SK-N-SH (cell line): Measurements from ENCODE around the gene RAB19. TPM values are rescaled to one million over a fixed set of nuclear protein-coding genes. Genes with fewer than 3 reads are reported as not detected.

Experiments used
- CTCF ChIA-PET: fragments of 300-600, 350-600 bp; formaldehyde crosslinking; extraction: SDS; loops from one replicate; lab custom pipeline; 2021; lab: Yijun Ruan, JAX
- POLR2A ChIA-PET: fragments of 350-600 bp; sonication (Branson Sonifier 250); formaldehyde crosslinking; extraction: SDS; loops from one replicate; lab custom pipeline; 2020; ENCODE audit warnings: antibody characterized with exemption, inconsistent platforms; lab: Yijun Ruan, JAX
- DNase-seq: peaks from one replicate; pipeline ENCODE4 v3.0.0; 2012
- H2AFZ ChIP-seq: fragments of 200-600 bp; sonication (generic); 2 replicates; pipeline ENCODE4 v1.8.1; 2016; ENCODE audit warnings: antibody characterized with exemption, mild to moderate bottlenecking, low read depth
- H3F3A ChIP-seq: fragments of 200-600 bp; sonication (generic); replicated peaks from 2 replicates; pipeline ENCODE3; 2016; ENCODE audit warnings: antibody characterized with exemption, mild to moderate bottlenecking; ENCODE audit not compliant: insufficient read depth
- H3K27ac ChIP-seq, 2 experiments: fragments of 200-500 bp in 1 of 2; fragments of 200-600 bp in 1 of 2; sonication (Bioruptor generic) in 1 of 2; sonication (generic), shearing (Covaris generic) in 1 of 2; 2 replicates each; pipeline versions ENCODE4 v1.5.1 to v1.6.1; 2014 to 2016; ENCODE audit warnings: low read depth in 2 of 2, inconsistent platforms in 1 of 2, low read length in 1 of 2, mild to moderate bottlenecking in 1 of 2, mixed read lengths in 1 of 2
- H3K27me3 ChIP-seq: fragments of 200-600 bp; sonication (generic), shearing (Covaris generic); 2 replicates; pipeline ENCODE4 v1.6.1; 2016; ENCODE audit warnings: mixed run types; ENCODE audit not compliant: insufficient read depth
- H3K36me3 ChIP-seq, 2 experiments: fragments of 200-500 bp in 1 of 2; fragments of 200-600 bp in 1 of 2; sonication (Bioruptor generic) in 1 of 2; sonication (generic) in 1 of 2; replicated peaks in 1 of 2; 2 replicates each; pipeline versions ENCODE3 to v1.5.1; 2014 to 2016; ENCODE audit warnings: low read length in 1 of 2, mild to moderate bottlenecking in 1 of 2; ENCODE audit not compliant: insufficient read depth in 2 of 2, control insufficient read depth in 1 of 2
- H3K4me1 ChIP-seq, 2 experiments: fragments of 200-500 bp in 1 of 2; fragments of 200-600 bp in 1 of 2; sonication (Bioruptor generic) in 1 of 2; sonication (generic), shearing (Covaris generic) in 1 of 2; 2 replicates each; pipeline versions ENCODE4 v1.5.1 to v1.6.1; 2014 to 2016; ENCODE audit warnings: low read depth in 1 of 2, low read length in 1 of 2, mixed run types in 1 of 2; ENCODE audit not compliant: insufficient read depth in 2 of 2, control insufficient read depth in 1 of 2
- H3K4me2 ChIP-seq: fragments of 200-600 bp; sonication (generic), shearing (Covaris generic); 2 replicates; pipeline ENCODE4 v1.6.1; 2017; ENCODE audit warnings: mixed run types
- H3K4me3 ChIP-seq, 2 experiments: fragments of 200-500 bp in 1 of 2; fragments of 200-600 bp in 1 of 2; sonication (Bioruptor generic) in 1 of 2; sonication (generic), shearing (Covaris generic) in 1 of 2; 2 replicates each; pipeline versions ENCODE4 v1.5.1 to v1.8.1; 2014 to 2016; ENCODE audit warnings: low read depth in 2 of 2, inconsistent platforms in 1 of 2, low read length in 1 of 2, mild to moderate bottlenecking in 1 of 2, mixed read lengths in 1 of 2, moderate library complexity in 1 of 2
- H3K79me2 ChIP-seq: fragments of 200-600 bp; sonication (generic); 2 replicates; pipeline ENCODE4 v1.8.1; 2017; ENCODE audit warnings: mild to moderate bottlenecking; ENCODE audit not compliant: insufficient read depth
- H3K9ac ChIP-seq: fragments of 200-600 bp; sonication (generic); 2 replicates; pipeline ENCODE4 v1.6.1; 2017; ENCODE audit warnings: mixed run types
- H3K9me2 ChIP-seq: fragments of 200-600 bp; sonication (generic); 2 replicates; pipeline ENCODE4 v1.6.1; 2017; ENCODE audit warnings: mixed run types
- H3K9me3 ChIP-seq: fragments of 200-600 bp; sonication (generic); 2 replicates; pipeline ENCODE4 v1.6.1; 2017; ENCODE audit warnings: mixed run types, mild to moderate bottlenecking, moderate library complexity
- H4K20me1 ChIP-seq: fragments of 200-600 bp; sonication (generic); 2 replicates; pipeline ENCODE4 v1.6.1; 2017; ENCODE audit warnings: mild to moderate bottlenecking, mixed run types; ENCODE audit not compliant: insufficient read depth
- EP300 ChIP-seq, 2 experiments: IDR thresholded peaks; 2 replicates each; pipeline versions ENCODE4 v1.4.0 to v1.6.1; 2012; ENCODE audit warnings: borderline replicate concordance in 1 of 2, low read depth in 1 of 2, low read length in 1 of 2
- EZH2phosphoT487 ChIP-seq: fragments of 200-600 bp; sonication (generic); IDR thresholded peaks from 2 replicates; pipeline ENCODE4 v1.6.1; 2017; ENCODE audit warnings: low read depth, mixed run types, mild to moderate bottlenecking, antibody characterized with exemption, moderate library complexity, borderline replicate concordance
- FOXJ3 ChIP-seq: sonication (generic); formaldehyde crosslinking; IDR thresholded peaks from 2 replicates; pipeline ENCODE4 v1.5.1; 2020; ENCODE audit warnings: mild to moderate bottlenecking, missing genetic modification reagents
- FOXM1 ChIP-seq: IDR thresholded peaks from 2 replicates; pipeline ENCODE4 v1.4.0; 2012; ENCODE audit warnings: low read depth, mild to moderate bottlenecking
- PBX3 ChIP-seq: IDR thresholded peaks from 2 replicates; pipeline ENCODE4; 2012
- POLR2AphosphoS5 ChIP-seq: IDR thresholded peaks from 2 replicates; pipeline ENCODE4 v1.6.1; 2012; ENCODE audit warnings: low read depth, low read length
- RFX5 ChIP-seq: IDR thresholded peaks from 2 replicates; pipeline ENCODE4 v1.6.1; 2012; ENCODE audit warnings: mild to moderate bottlenecking, improper control_type of control experiment, low read length
- SMC3 ChIP-seq: IDR thresholded peaks from 2 replicates; pipeline ENCODE4 v1.6.1; 2012; ENCODE audit warnings: low read depth, low read length, improper control_type of control experiment
- TCF12 ChIP-seq: IDR thresholded peaks from 2 replicates; pipeline ENCODE4 v1.4.0; 2012
- TEAD4 ChIP-seq: IDR thresholded peaks from 2 replicates; pipeline ENCODE4 v1.4.0; 2012; ENCODE audit warnings: mild to moderate bottlenecking, borderline replicate concordance; ENCODE audit not compliant: insufficient read depth
- USF1 ChIP-seq: IDR thresholded peaks from 2 replicates; pipeline ENCODE4 v1.4.0; 2012; ENCODE audit warnings: low read depth, borderline replicate concordance
- USF2 ChIP-seq: fragments of 150-350 bp; IDR thresholded peaks from 2 replicates; pipeline ENCODE4 v1.6.1; 2017; ENCODE audit warnings: antibody characterized with exemption, low read length, low read depth, borderline replicate concordance
- ZBTB33 ChIP-seq: IDR thresholded peaks from 2 replicates; pipeline ENCODE4 v1.4.0; 2012; ENCODE audit warnings: low read depth, borderline replicate concordance
- WGBS: methylation state at CpG from one replicate; pipeline ENCODE4 v1.1.6; 2017; ENCODE audit warnings: low lambda C conversion rate; 5-methylcytosine and 5-hydroxymethylcytosine counted together
- polyA plus RNA-seq, 3 experiments: library from polyadenylated mRNA; depleted of rRNA; stranded (reverse); fragments of >200 nt; gene quantifications; 2 replicates each; pipeline ENCODE4 v1.2.3, GENCODE V29; 2012

The RAB19 gene
- polyA plus RNA-seq, 1 of the 3 experiments (the other 2 are of a cell fraction), result not detected

- CTCF ChIA-PET, result interaction anchor here (0.7 kb wide), 1 partner anchor 16 kb away, joined by 4 read pairs; no protein-coding TSS in a partner anchor
- Histone ChIP-seq H3K4me3 (no peak overlapping the region), H3K9me2 (no peaks in the 10 kb centered on the region), H3K27ac (no peak overlapping the region), H2AFZ (no peak overlapping the region), H3K36me3 (peaks cover 64 to 71% of the 10 kb centered on the region in 2 experiments), H3K4me1 (no peaks in the 10 kb centered on the region; a peak in 1 of 4 replicates), H3K79me2 (peaks cover 10% of the 10 kb centered on the region; the same call in 1 of the 2 replicates), H3K9ac (no peak overlapping the region), H3K9me3 (no peaks in the 10 kb centered on the region), H3K4me2 (no peak overlapping the region), H3K27me3 (no peaks in the 10 kb centered on the region), H4K20me1 (peaks cover 34% of the 10 kb centered on the region; the same call in 1 of the 2 replicates), H3F3A (no peaks in the 10 kb centered on the region)
- POLR2A ChIA-PET, result no interaction called here
- DNase-seq, result no peak
- no peak for TF ChIP-seq ZBTB33
- TF ChIP-seq TEAD4, result no peak
- no peak for TF ChIP-seq TCF12
- no peak for TF ChIP-seq FOXJ3 (CRISPR knock-in tag)
- WGBS, result 99% methylated on average over 8 of the region's 8 CpGs
Measured at GRCh38 chr7:140458916-140459315, 55.1 kb downstream of the RAB19 start.

- no peaks in the 10 kb centered on the region for H3K27me3 ChIP-seq
- no peaks in the 10 kb centered on the region; a peak in 1 of 4 replicates for H3K4me1 ChIP-seq
- no peak overlapping the region for H3K9ac ChIP-seq
- DNase-seq, result no peak
- ChIA-PET POLR2A (no interaction called here), CTCF (interaction anchor here (0.9 to 2.0 kb wide), 4 partner anchors 12 to 30 kb away, joined by 3 to 5 read pairs (median 3); no protein-coding TSS in a partner anchor)
- peaks cover 25% of the 10 kb centered on the region; the same call in 1 of the 2 replicates for H4K20me1 ChIP-seq
- peaks cover 30 to 45% of the 10 kb centered on the region in 2 experiments for H3K36me3 ChIP-seq
- no peak overlapping the region for H3K4me3 ChIP-seq
- no peak overlapping the region for H2AFZ ChIP-seq
- H3K27ac ChIP-seq, result no peak overlapping the region
- 100% methylated on average over 2 of the region's 2 CpGs for WGBS
- peaks cover 30% of the 10 kb centered on the region; the same call in 1 of the 2 replicates for H3K79me2 ChIP-seq
- no peak overlapping the region for H3K4me2 ChIP-seq
- H3F3A ChIP-seq, result no peaks in the 10 kb centered on the region
- TF ChIP-seq USF2 (no peak), EZH2phosphoT487 (no peak), EP300 (IDR thresholded peaks at IDR 0.05; ENCODE audit: borderline replicate concordance in 1 of 2, low read depth in 1 of 2, low read length in 1 of 2) (no peak), SMC3 (no peak), PBX3 (no peak), POLR2AphosphoS5 (no peak), USF1 (no peak), ZBTB33 (no peak), RFX5 (no peak), FOXM1 (no peak)
- no peaks in the 10 kb centered on the region for H3K9me2 ChIP-seq
- no peaks in the 10 kb centered on the region for H3K9me3 ChIP-seq
Measured at GRCh38 chr7:140463111-140463510, 59.3 kb downstream of the RAB19 start.
